IPS DF 19.7 (cell line): Measurements from ENCODE around the gene XPA.

ENCODE experiments used
- DNase-seq: peaks from one replicate; pipeline ENCODE4 v3.0.0-alpha.2; 2013; ENCODE audit warnings: low read depth, low spot score

XPA gene

DNA sequence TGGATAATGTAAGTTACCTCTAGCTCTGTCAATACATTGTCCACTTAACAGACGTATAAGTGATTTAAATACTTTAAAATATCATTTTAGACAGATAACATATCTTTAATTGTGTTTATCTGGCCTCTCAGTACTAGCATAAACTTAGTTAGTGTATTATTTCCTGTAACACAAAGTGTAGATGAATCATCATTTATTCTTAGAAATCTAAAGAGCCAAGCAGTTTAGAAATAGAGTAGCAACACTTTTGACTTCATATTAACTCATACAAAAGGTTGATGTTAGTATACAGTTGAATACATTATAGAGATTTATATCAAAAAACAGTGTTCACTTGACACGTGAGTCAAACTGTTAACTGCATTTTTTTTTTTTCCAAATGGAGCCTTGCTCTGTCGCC, 45.5 kb downstream of the XPA start:
- no peak for DNase-seq

DNA sequence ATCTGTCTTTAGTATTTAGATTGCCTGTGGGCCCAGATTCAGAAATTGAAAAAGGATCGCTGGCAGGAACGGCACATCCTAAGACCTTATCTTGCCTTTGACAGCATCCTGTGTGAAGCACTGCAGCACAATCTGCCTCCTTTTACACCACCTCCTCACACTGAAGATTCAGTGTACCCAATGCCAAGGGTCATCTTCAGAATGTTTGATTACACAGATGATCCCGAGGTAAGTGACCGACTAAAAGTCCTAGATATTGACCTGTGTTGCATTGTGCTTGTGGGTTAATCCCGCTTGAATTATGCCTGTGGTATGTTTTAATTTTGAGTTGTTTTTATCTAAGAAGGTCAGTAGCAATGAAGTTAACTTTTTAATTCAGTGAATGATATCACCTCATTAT, 49.1 kb downstream of the XPA start:
- DNase-seq = no peak

DNA sequence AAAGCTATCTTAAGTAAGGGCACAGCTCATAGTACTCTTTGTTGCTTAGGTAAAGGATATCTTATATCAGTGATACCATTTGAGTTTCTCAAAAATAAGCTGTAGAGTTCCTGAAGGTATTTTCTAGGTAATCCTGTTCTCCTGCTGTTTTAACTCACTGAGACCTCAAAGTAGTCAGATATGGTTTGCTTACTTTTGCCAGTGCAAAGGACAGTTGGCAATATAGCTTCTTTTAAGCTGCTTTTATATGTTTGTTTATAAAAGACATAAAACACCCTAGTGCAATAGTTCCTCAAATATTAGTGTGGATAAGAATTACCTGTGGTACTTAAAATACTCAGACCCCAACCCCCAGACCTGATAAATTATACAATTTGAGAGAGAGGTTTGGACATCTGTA, 51.4 kb downstream of the XPA start:
- no peak for DNase-seq

DNA sequence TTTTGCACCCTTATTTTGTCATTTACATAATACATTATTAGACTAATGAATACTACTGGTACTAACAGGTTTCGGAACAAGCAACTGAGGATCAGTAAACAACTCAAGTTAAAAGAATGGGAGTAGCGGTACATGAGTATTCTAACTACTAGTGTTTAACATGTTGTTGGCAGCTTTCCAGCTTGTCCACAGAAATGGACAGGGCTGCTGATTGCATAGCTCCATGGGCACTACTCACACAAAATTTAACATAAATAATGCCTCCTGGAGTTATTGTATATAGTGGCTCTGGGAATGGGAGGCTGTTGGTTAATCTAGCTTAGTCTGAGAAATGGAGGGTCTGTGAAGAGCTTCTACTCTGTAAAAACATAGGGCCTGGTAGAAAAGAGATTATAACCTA, 56.8 kb downstream of the XPA start:
- no peak for DNase-seq

DNA sequence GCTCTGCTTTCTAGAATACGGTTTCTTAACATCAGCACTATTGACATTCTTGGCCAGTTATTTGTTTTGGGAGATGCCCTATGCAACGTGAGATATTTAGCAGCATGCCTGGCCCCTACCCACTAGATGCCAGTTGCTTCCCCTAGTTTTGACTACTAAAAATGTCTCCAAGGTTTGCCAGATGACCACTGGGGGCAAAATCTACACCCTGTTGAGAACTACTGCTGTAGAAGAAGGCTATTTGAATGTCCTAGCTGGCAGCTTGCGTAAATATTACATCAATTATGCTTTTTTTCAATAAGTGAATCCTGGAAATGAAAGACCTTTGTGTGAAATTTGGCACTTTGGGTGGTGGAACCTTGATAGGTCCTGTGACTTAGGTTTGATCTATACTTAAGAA, 58.5 kb downstream of the XPA start:
- no peak for DNase-seq

DNA sequence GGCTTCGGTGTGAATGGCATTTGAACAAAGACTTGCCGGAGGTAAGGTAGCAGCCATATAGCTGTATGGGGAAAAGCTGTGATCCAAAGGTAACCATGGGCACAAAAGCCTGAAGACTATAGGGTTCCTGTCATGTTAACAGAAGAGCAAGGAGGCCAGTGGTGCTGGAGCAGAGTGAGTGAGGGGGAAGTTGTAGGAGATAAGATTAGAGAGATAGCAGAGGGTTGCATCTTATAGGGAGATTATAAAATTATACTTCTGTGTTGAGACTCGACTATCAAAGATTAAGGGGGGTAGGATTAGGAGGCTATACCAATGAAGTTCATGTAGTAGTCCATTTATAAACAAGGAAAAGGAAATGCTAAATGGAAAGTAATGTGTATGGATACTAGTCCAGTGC, 60.2 kb downstream of the XPA start:
- DNase-seq = no peak

DNA sequence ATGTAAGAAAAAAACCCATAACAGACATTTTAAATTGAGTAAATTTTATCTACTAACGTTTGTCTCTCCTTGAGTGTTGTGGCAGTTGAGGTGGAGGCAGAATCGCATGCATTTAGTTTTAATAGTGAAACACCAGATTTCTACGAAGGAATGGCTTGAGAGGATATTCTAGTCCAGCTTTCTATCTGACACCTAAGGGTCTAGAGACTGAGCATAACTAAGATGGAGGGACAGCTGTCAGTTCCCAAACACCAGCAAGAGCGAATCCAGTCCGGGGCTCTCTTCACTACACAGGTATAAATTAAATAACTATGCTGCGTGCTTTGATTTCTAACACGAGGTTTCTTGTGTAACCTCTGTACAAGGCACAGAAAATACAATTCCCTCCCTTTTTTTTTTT, 62.1 kb downstream of the XPA start:
- DNase-seq = no peak

DNA sequence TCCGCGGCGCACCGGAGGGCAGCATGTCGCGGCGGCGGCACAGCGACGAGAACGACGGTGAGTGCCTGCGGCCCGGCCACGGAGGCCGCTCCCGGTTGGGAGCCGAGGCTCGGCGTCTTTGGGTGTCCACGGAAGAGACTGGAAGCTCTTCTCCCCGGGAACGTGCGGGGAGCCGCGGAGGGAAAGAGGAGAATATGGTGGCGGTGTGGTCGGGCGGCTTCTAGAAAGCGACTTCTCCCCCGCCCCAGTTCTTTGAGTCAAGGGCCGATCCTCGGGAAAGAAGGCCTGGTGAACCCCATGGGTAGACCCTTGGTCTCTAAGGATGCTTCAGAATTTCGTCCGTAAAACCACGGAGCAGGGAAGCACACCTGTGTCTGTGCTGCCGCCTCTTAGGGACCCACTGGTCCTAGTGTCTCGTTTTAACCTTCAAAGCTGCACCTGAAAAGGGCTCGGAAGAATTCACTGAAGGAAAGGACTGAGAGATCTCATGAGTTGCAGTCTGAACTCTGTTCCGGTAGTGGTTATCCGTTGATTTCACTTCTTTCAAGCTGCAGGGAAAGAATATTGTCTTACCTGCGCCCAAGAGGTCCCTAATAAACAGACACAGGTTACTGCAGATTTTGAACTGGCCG, 63.2 kb downstream of the XPA start:
- DNase-seq = no peak

DNA sequence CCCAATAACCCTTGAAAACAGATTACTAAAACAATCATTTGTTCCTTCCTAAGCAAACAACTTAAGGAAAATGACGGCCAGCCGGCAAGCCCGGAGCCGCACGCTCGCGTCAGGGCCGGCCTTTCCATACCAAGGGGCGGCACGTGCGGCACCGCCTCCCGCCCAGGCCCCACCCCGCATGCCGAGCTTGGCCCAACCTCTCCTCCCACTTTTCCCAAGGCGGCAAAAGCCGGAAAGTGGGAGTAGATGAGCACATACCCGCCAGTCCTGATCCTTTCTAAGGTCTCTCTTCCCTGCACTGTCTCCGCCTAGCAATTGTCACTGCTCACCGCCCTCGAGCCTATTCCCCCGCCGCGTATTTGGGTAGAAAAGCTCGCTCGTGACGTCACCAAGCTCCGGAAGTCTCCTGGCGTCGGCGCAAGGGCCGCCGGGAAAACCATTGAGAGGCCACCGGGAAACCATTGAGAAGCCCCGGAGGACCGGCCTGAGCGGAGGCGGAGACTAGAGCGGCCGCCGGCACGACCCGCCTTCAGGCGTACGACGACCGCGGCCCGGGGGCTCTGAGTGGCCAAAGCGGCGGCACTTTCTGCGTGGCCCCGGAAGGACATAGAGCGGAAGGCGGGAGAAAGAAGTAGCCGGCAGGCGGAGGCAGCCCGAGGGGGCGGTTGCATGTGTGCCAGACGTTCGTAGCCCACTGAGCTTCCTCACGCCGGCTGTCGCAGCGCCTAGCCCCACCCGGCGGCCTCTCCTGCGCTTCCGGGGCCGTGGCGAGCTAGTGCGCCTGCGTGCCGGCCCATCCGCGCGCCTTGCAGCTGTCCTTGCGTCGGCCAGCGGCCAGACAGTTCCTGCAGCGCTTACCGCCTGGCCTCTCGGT, 63.9 kb downstream of the XPA start, which contains the start of the genes NCBP1 and TSTD2:
TSS of gene NCBP1 (plus strand) at position 837 of the 874 bp plus-strand sequence. CDS start 61 bp downstream, outside the sequence.
TSS of gene TSTD2 (minus strand) at position 384 of the 874 bp plus-strand sequence. CDS start 5,806 bp downstream, outside the sequence.
- peak; percentile 82 for DNase-seq

DNA sequence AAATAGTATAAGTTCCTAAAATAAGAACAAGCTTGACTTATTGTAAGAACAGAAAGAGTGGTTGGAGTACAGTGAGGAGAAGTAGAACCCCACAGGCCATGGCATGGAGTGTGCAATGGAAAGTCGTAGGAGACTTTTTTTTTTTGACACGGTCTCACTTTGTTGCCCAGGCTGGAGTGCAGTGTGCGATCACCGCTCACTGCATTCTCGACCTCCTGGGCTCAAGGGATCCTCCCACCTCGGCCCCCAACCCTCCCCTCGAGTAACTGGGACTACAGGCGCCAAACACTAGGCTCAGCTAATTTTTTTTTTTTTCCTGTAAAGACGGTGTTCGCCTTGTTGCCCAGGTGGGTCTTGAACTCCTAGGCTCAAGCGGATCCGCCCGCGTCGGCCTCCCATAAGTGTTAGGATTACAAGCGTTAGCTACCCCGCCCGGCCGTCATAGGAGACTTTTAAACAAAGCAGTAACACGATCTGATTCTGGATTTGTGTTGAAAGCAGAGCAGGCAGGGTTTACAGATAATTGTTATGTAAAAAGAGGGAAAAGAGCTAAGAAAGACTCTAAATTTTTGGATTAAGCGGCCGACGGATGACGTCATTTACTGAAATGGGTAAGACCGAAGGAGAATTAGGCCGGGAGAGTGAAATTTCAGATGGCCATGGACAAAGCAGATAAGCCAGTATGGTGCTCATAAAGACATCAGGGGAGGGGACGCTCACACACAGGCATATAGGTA, 64.7 kb downstream of the XPA start:
- peak; percentile 38 for DNase-seq

DNA sequence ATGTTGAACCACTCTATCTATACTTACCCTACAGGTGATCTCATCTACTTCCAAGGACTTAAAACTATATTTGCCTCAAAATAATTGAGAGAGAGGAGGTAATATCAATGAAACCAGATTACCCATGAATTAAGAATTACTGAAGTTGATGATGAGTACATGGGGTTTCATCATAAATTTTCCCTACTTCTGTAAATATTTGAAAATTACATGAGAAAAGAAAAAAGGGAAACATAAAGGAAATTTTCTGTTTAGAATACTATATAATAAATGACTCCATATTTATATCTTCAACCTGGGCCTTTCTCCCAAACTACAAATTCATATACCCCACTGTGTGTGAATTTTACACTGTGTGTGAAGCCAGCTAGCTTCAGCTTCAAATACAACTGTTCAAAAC, 66.5 kb downstream of the XPA start:
- no peak for DNase-seq

DNA sequence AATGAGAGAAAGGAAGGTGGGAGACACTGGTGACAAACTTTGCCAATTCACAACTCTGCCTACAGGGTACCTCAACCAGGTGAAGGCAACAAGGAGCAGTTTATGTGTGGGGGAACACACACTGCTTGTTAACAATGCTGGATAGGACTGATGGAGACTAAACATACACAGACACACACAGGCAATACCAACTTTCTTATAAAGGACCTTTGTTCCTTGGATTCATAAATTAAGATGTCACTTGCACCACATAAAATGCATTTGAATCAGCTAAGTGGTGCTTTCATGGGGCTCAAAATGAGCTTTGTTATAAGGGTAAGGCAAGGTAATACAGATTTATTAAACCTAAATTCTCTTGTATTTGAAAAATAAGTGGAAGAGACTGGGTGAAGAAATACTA, 68.0 kb downstream of the XPA start:
- DNase-seq = no peak

DNA sequence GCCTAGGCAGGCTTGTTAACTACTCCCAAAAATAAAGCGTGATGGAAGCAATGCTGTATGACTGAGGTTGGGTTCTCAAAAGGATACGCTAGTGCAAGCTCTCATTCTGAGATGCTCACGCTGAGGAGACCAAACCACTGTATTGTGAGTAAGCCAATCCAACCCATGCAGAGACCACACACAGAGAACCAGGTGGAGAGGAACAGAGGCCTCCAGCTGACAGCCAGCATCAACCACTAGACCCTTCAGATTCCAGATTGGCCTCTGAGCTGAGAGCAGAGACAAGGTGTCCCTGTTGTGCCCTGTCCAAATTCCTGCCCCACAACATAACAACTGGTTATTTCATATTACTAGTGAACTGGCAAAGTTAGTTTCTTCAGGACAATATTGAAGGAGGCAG, 68.5 kb downstream of the XPA start:
- DNase-seq = no peak

DNA sequence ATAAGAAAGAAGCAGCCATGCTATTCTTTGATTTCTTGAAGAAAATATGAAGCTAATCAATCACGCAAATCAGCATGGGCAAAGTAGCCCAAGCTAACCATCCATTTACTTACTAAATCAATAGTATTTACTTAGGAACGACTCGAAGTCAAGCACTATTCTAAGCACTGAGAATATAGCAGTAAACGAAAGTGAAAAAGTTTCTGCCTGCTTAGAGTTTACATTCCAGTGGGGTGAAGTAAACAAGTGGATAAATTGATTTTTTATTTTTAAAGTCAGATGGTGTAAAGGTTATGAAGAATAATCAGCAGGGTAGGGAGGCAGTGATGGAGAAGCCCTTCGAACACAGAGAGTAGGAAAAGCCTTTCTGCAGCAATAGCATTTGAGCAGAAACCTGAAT, 69.5 kb downstream of the XPA start:
- no peak for DNase-seq

DNA sequence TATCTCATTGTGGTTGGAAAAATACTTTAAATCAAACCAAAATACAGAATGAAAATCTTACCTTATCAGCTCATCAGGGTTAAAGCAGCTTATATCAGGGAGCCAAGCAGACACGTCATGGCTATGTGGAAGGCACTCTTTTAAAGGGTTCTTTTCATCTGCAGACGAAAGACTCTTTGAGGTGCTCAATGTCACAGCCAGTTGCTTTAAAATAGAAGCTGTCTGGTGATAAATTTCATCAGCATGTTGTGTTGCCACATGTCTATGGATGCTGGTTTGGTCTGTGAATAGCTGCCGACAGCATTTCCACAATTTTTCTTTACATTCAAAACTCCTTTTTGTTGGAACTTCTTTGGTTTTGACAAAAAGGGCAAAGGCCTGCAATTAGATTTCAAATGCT, 71.5 kb downstream of the XPA start:
- no peak for DNase-seq
